ENCODE results near the gene NUDT5.
"Not testable (repeated sequence)": the region's sequence is repeated elsewhere in the genome, so short reads cannot be mapped to it uniquely, and the experiment has no call there.

NUDT5 gene

GRCh38 chr10:12195281-12195602 is 449 bp downstream of the NUDT5 start:
- TF ChIP-seq POLR2A (IDR thresholded peaks at IDR 0.05; ENCODE audit: low read depth, low read length) = no peak
- DNase-seq (ENCODE audit: insufficient read length, low spot score) (no peak), FAIRE-seq (no peak)

- FAIRE-seq = no peak
- no peak for TF ChIP-seq POLR2A (IDR thresholded peaks at IDR 0.05; ENCODE audit: low read depth, low read length)
- no peak for DNase-seq (ENCODE audit: insufficient read length, low spot score)
Observed at GRCh38 chr10:12194752-12195271, 879 bp downstream of the NUDT5 start.

- no peak for FAIRE-seq
- DNase-seq (ENCODE audit: insufficient read length, low spot score) = no peak
- no peak for TF ChIP-seq POLR2A (IDR thresholded peaks at IDR 0.05; ENCODE audit: low read depth, low read length)
Observed at GRCh38 chr10:12193193-12193592, 2.5 kb downstream of the NUDT5 start.

- FAIRE-seq = no peak
- no peak for TF ChIP-seq POLR2A (IDR thresholded peaks at IDR 0.05; ENCODE audit: low read depth, low read length)
Observed at GRCh38 chr10:12191715-12192114, 4.0 kb downstream of the NUDT5 start.

GRCh38 chr10:12189426-12189825 is 6.3 kb downstream of the NUDT5 start:
- DNase-seq (ENCODE audit: insufficient read length, low spot score) (no peak), FAIRE-seq (no peak)
- no peak for TF ChIP-seq POLR2A (IDR thresholded peaks at IDR 0.05; ENCODE audit: low read depth, low read length)

More at GRCh38 chr10:12191715-12192114, 4.0 kb downstream of the NUDT5 start:
- DNase-seq (ENCODE audit: insufficient read length, low spot score) = no peak

- DNase-seq (ENCODE audit: insufficient read length, low spot score) (no peak), FAIRE-seq (no peak)
- no peak for TF ChIP-seq POLR2A (IDR thresholded peaks at IDR 0.05; ENCODE audit: low read depth, low read length)
Observed at GRCh38 chr10:12188656-12189055, 7.0 kb downstream of the NUDT5 start.

GRCh38 chr10:12187321-12187905 is 8.3 kb downstream of the NUDT5 start:
- FAIRE-seq (no peak), DNase-seq (ENCODE audit: insufficient read length, low spot score) (no peak)
- no peak for TF ChIP-seq POLR2A (IDR thresholded peaks at IDR 0.05; ENCODE audit: low read depth, low read length)

- FAIRE-seq = no peak
- TF ChIP-seq POLR2A (IDR thresholded peaks at IDR 0.05; ENCODE audit: low read depth, low read length) = no peak
- no peak for DNase-seq (ENCODE audit: insufficient read length, low spot score)
Observed at GRCh38 chr10:12186323-12186722, 9.4 kb downstream of the NUDT5 start.

- no peak for TF ChIP-seq POLR2A (IDR thresholded peaks at IDR 0.05; ENCODE audit: low read depth, low read length)
- no peak for FAIRE-seq
- DNase-seq (ENCODE audit: insufficient read length, low spot score) = no peak
Observed at GRCh38 chr10:12184165-12184564, 11.5 kb downstream of the NUDT5 start.

- peak; percentile 6 for FAIRE-seq
- TF ChIP-seq POLR2A (IDR thresholded peaks at IDR 0.05; ENCODE audit: low read depth, low read length) = no peak
- peak; percentile 28 for DNase-seq (ENCODE audit: insufficient read length, low spot score)
Observed at GRCh38 chr10:12181065-12181775, 14.5 kb downstream of the NUDT5 start.

GRCh38 chr10:12180221-12180974 is 15.3 kb downstream of the NUDT5 start:
- TF ChIP-seq POLR2A (IDR thresholded peaks at IDR 0.05; ENCODE audit: low read depth, low read length) = no peak
- DNase-seq (ENCODE audit: insufficient read length, low spot score) (no peak), FAIRE-seq (no peak)

- TF ChIP-seq POLR2A (IDR thresholded peaks at IDR 0.05; ENCODE audit: low read depth, low read length) = no peak
- DNase-seq (ENCODE audit: insufficient read length, low spot score) (no peak), FAIRE-seq (no peak)
Observed at GRCh38 chr10:12179606-12180170, 16.0 kb downstream of the NUDT5 start.

GRCh38 chr10:12177642-12178041 is 18.0 kb downstream of the NUDT5 start:
- no peak for TF ChIP-seq POLR2A (IDR thresholded peaks at IDR 0.05; ENCODE audit: low read depth, low read length)
- FAIRE-seq = peak; percentile 20
- DNase-seq (ENCODE audit: insufficient read length, low spot score) = peak; percentile 42

GRCh38 chr10:12171512-12171911 is 24.2 kb downstream of the NUDT5 start:
- not testable (repeated sequence) for FAIRE-seq; DNase-seq (ENCODE audit: insufficient read length, low spot score)

Measured in H54 (cell line).